ENCODE data around the gene FBXL15. TPM values are rescaled to one million over a fixed set of nuclear protein-coding genes. Genes with fewer than 3 reads are reported as not detected.

The FBXL15 gene
- total and polyA plus RNA-seq, 2 of the 13 experiments (the other 11 are each of a cell fraction or from before 2014, with no cell fraction given) = 4.3 to 8.3 TPM

DNA sequence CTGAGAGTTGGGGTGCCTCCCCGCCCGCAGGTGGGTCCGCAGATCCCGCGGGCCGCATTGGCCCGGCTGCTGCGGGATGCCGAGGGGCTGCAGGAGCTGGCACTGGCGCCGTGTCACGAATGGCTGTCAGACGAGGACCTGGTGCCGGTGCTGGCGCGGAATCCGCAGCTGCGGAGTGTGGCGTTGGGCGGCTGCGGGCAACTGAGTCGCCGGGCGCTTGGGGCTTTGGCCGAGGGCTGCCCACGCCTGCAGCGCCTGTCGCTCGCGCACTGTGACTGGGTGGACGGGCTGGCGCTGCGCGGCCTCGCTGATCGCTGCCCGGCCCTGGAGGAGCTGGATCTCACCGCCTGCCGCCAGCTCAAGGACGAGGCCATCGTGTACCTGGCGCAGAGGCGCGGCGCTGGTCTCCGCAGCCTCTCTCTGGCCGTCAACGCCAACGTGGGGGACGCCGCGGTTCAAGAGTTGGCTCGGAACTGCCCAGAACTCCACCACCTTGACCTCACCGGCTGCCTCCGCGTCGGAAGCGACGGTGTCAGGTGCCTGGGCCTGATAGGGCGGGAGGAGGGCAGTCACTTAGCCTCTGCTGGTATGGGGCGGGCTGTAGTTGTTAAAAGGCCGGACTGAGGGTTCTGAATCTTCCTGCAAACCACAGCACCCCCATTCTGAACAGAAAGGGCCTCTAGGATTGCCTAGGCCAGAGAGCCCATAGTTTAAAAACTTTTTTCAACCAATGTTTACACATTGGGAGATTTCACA lies 1.3 kb downstream of the FBXL15 start (continued):
- no peak for TF ChIP-seq GTF2F1 (IDR thresholded peaks at IDR 0.05; ENCODE audit: low read length)
- no peak for TF ChIP-seq MTF1 (CRISPR knock-in tag; IDR thresholded peaks at IDR 0.05)
- TF ChIP-seq ZNF282 (IDR thresholded peaks at IDR 0.05; ENCODE audit: partially characterized antibody) = no peak
- no peak for TF ChIP-seq KDM1A (CRISPR knock-in tag; IDR thresholded peaks at IDR 0.05)
- TF ChIP-seq BCL6 (CRISPR knock-in tag; IDR thresholded peaks at IDR 0.05) = no peak
- TF ChIP-seq ZNF431 (CRISPR knock-in tag; IDR thresholded peaks at IDR 0.05; ENCODE audit: borderline replicate concordance, low read depth) = no peak
- no peak for TF ChIP-seq SOX5 (CRISPR knock-in tag; IDR thresholded peaks at IDR 0.05; ENCODE audit: borderline replicate concordance)
- no peak for TF ChIP-seq NCOA2 (CRISPR knock-in tag; IDR thresholded peaks at IDR 0.05)
- TF ChIP-seq PCBP1 (IDR thresholded peaks at IDR 0.05; ENCODE audit: borderline replicate concordance, low read depth, low read length) = no peak
- no peak for TF ChIP-seq GABPB1 (CRISPR knock-in tag; IDR thresholded peaks at IDR 0.05)
- TF ChIP-seq REL (CRISPR knock-in tag; conservative IDR thresholded peaks at IDR 0.05) = no peak
- TF ChIP-seq ZNF841 (CRISPR knock-in tag; IDR thresholded peaks at IDR 0.05; ENCODE audit: borderline replicate concordance) = no peak
- TF ChIP-seq ZNF839 (CRISPR knock-in tag; IDR thresholded peaks at IDR 0.05; ENCODE audit: borderline replicate concordance) = no peak
- no peak for TF ChIP-seq ZNF333 (CRISPR knock-in tag; IDR thresholded peaks at IDR 0.05; ENCODE audit: borderline replicate concordance)
- TF ChIP-seq ZFP62 (CRISPR knock-in tag; IDR thresholded peaks at IDR 0.05) = no peak
- peak; percentile 64; the same call in 1 of the 2 replicates for TF ChIP-seq NFIB (CRISPR knock-in tag; IDR thresholded peaks at IDR 0.05; ENCODE audit: borderline replicate concordance)
- no peak for TF ChIP-seq PAWR (CRISPR knock-in tag; IDR thresholded peaks at IDR 0.05; ENCODE audit: borderline replicate concordance)
- TF ChIP-seq TRIM24 (CRISPR knock-in tag; IDR thresholded peaks at IDR 0.05) = no peak
- no peak for TF ChIP-seq TBP (CRISPR knock-in tag; IDR thresholded peaks at IDR 0.05)
- no peak; the same call in 1 of the 2 replicates for TF ChIP-seq ZBTB42 (CRISPR knock-in tag; IDR thresholded peaks at IDR 0.05)
- TF ChIP-seq, protein P1, sequence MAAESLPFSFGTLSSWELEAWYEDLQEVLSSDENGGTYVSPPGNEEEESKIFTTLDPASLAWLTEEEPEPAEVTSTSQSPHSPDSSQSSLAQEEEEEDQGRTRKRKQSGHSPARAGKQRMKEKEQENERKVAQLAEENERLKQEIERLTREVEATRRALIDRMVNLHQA (CRISPR knock-in tag; IDR thresholded peaks at IDR 0.05) = no peak
- no peak for TF ChIP-seq STAG1 (CRISPR knock-in tag; IDR thresholded peaks at IDR 0.05)
- TF ChIP-seq PRPF4 (IDR thresholded peaks at IDR 0.05; ENCODE audit: low read depth, low read length, poor library complexity, severe bottlenecking) = no peak
- TF ChIP-seq, protein P2, sequence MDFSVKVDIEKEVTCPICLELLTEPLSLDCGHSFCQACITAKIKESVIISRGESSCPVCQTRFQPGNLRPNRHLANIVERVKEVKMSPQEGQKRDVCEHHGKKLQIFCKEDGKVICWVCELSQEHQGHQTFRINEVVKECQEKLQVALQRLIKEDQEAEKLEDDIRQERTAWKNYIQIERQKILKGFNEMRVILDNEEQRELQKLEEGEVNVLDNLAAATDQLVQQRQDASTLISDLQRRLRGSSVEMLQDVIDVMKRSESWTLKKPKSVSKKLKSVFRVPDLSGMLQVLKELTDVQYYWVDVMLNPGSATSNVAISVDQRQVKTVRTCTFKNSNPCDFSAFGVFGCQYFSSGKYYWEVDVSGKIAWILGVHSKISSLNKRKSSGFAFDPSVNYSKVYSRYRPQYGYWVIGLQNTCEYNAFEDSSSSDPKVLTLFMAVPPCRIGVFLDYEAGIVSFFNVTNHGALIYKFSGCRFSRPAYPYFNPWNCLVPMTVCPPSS (IDR thresholded peaks at IDR 0.05) = no peak
- TF ChIP-seq ZNF724P (CRISPR knock-in tag; IDR thresholded peaks at IDR 0.05; ENCODE audit: borderline replicate concordance) = no peak
- no peak for TF ChIP-seq ZNF773 (CRISPR knock-in tag; IDR thresholded peaks at IDR 0.05; ENCODE audit: borderline replicate concordance)
- TF ChIP-seq, protein P3, sequence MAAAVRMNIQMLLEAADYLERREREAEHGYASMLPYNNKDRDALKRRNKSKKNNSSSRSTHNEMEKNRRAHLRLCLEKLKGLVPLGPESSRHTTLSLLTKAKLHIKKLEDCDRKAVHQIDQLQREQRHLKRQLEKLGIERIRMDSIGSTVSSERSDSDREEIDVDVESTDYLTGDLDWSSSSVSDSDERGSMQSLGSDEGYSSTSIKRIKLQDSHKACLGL (CRISPR knock-in tag; IDR thresholded peaks at IDR 0.05) = no peak
- no peak for TF ChIP-seq SNRNP70 (IDR thresholded peaks at IDR 0.05; ENCODE audit: low read depth, low read length)

Measured in HepG2 (cell line).